ENCODE data around the gene PLCH1.
A peak's percentile ranks its signal among the peaks of the same experiment; 100 is the strongest.

The PLCH1 gene, protein sequence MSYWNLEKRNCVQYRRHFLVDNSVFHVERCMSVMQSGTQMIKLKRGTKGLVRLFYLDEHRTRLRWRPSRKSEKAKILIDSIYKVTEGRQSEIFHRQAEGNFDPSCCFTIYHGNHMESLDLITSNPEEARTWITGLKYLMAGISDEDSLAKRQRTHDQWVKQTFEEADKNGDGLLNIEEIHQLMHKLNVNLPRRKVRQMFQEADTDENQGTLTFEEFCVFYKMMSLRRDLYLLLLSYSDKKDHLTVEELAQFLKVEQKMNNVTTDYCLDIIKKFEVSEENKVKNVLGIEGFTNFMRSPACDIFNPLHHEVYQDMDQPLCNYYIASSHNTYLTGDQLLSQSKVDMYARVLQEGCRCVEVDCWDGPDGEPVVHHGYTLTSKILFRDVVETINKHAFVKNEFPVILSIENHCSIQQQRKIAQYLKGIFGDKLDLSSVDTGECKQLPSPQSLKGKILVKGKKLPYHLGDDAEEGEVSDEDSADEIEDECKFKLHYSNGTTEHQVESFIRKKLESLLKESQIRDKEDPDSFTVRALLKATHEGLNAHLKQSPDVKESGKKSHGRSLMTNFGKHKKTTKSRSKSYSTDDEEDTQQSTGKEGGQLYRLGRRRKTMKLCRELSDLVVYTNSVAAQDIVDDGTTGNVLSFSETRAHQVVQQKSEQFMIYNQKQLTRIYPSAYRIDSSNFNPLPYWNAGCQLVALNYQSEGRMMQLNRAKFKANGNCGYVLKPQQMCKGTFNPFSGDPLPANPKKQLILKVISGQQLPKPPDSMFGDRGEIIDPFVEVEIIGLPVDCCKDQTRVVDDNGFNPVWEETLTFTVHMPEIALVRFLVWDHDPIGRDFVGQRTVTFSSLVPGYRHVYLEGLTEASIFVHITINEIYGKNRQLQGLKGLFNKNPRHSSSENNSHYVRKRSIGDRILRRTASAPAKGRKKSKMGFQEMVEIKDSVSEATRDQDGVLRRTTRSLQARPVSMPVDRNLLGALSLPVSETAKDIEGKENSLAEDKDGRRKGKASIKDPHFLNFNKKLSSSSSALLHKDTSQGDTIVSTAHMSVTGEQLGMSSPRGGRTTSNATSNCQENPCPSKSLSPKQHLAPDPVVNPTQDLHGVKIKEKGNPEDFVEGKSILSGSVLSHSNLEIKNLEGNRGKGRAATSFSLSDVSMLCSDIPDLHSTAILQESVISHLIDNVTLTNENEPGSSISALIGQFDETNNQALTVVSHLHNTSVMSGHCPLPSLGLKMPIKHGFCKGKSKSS (N-terminal part only)

GRCh38 chr3:155744626-155745324, at the start of gene PLCH1:
Gene PLCH1, minus strand, starts transcription at chr3:155745071. Its CDS starts 40,847 bp downstream, at chr3:155704224.
- DNase-seq = peak; percentile 74 to 83

DNA sequence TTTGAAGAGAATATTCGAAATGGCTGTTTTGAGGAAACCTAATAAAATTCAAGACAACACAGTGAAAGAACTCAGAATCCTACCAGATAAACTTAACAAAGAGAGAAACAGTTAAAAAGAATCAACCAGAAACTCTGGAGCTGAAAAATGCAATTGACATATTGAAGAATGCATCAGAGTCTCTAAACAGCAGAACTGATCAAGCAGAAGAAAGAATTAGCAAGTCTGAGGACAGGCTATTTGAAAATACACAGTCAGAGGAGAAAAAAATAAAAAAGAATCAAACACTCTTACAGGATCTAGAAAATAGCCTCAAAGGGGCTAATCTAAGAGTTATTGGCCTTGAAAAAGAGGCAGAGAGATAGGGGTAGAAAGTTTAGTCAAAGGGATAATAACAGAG, 47.7 kb upstream of the PLCH1 start:
- no peak for DNase-seq

GRCh38 chr3:155791190-155791589, 46.3 kb upstream of the PLCH1 start:
- DNase-seq = no peak

DNA sequence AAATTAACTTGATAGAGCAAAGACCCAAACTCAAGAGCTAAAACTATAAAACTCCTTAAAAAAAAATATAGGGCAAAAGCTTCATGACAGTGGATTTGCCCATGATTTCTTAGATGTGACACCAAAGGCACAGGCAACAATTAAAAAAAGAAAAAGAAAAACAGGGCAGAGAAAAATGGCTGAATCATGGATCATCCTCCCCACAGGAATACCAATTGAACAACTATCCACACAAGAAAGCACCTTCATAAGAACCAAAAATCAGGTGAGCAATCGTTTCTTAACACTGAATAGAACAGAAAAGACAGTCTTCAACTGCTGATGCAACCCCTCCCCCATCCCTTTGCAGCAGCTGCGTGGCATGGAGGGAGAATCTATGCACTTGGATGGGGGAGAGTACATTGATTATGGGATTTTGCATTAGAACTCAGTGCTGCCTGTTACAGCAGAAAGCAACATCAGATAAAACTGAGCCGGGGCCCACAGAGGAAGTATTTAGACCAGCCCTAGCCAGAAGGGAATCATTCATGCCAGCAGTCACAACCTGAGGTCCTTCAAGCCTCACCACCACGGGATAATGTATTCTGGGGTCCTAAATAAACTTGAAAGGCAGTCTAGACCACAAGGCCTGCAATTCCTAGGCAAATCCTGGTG, 45.5 kb upstream of the PLCH1 start:
- no peak for DNase-seq

DNA sequence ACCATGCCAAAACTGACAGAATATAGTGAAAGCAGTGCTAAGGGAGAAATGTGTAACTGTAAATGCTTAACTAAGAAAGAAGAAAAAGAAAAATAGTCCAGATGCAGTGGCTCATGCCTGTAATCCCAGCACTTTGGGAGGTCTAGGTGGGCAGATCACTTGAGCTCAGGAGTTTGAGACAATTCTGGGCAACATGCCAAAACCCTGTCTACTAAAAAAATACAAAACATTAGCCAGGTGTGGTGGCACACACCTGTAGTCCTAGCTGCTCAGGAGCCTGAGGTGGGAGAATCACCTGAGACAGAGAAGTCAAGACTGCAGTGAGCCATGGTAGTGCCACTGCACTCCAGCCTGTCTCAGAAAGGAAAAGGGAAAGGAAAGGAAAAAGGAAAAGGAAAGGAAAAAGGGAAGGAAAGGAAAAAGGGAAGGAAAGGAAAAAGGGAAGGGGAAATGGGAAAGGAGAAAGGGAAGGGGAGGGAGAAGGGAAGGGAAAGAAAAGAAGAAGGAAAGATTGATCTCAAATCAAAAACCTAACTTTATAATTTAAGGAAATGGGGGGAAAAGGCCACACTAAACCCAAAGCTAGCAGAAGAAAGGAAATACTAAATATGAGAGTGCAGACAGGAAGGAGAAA, 40.9 kb upstream of the PLCH1 start:
- DNase-seq = no peak

DNA sequence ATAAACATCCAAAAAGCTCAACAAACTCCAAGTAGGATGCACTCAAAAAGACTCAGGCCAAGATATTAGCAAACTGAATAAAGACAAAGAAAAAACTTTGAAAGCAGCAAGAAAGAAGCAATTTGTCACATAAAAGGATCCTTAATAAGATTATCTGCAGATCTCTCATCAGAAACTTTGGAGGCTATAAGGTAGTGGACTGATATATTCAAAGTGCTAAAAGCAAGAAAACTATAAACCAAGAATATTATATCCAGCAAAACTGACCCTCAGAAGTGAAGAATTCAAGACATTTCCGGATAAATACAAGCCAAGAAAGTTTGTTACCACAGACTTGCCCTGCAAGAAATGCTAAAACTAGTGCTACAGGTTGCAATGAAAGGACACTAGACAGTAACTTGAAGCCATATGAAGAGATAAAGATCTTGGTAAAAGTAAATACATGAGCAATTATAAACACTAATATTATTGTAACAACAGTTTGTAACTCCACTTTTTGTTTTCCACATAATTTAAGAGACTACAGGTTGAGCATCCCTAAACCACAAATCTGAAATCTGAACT, 37.6 kb upstream of the PLCH1 start:
- no peak for DNase-seq

GRCh38 chr3:155780291-155780690, 35.4 kb upstream of the PLCH1 start:
- no peak for DNase-seq

GRCh38 chr3:155778462-155778861, 33.6 kb upstream of the PLCH1 start:
- DNase-seq = no peak

GRCh38 chr3:155772801-155773200, 27.9 kb upstream of the PLCH1 start:
- no peak for DNase-seq

DNA sequence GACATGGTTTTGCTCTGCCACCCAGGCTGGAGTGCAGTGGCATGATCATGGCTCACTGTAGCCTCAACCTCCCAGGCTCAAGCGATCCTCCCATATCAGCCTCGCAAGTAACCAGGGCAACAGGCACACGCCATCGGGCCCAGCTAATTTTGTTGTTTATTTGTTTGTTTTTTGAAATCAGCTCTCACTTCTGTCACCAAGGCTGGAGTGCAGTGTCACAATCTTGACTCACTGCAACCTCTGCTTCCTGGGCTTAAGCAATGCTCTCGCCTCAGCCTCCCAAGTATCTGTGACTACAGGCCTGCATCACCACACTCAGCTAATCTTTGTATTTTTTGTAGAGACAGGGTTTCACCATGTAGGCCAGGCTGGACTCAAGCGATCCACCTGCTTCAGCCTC, 26.3 kb upstream of the PLCH1 start:
- DNase-seq = no peak

DNA sequence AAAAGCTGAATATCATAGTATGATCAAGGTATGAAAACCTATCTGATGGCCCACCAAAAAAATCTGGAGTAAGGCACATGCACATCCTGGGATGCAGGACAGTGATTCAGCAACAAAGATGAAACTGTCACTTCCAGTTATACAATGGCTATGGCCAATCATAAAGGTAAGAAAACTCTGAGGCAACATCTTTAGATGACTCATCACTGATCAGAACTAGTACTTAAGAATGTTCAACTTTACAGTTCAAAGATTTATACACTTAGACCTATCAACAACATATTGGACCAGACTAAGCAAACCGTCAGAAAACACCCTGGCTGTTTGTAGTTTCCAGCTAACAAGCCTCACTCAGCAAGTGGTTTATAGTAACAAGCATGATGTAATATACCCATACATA, 21.3 kb upstream of the PLCH1 start:
- no peak for DNase-seq

DNA sequence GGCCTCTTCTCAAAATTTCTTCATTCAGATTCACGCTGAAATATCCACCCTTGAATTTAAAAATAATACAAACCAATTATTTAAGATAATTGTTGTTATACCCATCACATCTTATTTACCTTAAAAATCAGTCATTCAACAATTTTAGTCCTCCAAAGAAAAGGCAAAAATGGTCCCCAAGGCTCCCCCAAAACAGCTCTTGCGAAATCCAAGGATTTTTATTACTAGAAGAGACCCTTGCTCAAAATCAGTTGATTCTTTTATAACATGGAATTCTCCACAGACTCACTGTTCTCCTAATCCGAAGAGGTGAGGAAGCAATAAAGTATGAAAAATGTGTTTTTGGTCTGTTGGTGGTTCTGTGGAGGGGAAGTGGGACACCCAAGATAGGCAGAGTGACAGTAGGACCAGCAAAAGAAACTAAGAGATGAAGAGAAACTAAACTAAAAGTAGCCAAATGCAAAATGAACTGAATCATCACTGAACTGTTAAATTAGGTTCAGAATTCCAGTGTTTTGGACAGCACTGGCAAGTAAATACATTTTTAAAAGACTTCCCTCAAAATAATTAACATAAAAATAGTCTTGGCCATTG, 19.1 kb upstream of the PLCH1 start:
- DNase-seq = no peak

DNA sequence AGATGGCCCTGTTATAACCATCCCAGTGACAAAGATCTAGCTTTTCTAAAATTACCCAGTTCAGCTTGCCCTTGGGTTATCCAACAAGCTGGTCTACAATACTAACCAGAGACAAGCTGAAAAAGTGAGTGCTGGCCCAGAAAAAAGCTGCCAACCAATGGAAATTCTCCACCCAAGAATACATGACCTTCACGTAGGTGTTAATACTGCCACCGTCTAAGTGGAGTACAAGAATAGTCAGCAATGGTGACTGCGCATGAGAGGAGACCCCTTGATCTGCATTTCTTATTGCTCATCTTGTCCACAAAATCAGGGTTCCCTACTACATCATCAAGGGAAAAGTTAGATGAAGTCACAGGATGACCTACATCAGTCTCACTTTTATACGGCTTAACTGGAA, 15.8 kb upstream of the PLCH1 start:
- DNase-seq = no peak

DNA sequence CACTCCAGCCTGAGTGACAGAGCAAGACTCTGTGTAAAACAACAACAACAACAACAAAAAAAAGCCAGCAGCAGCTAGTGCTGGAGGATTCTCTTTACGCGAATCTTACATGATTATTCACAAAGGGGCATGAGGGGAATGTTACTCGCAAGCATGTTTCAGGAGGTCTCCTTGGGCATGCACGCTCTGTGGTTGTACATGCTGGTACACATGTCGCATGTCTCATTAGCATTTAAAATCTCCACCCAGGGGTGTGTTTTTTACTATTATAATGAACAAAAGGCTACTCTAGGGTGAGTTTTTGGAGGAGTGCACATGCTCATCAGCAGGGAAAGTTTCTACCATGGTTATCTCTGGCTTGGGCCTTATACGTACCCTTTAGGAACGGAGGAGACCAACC, 12.7 kb upstream of the PLCH1 start:
- no peak for DNase-seq

- DNase-seq = no peak
Observed at GRCh38 chr3:155753038-155753639, 8.3 kb upstream of the PLCH1 start.

DNA sequence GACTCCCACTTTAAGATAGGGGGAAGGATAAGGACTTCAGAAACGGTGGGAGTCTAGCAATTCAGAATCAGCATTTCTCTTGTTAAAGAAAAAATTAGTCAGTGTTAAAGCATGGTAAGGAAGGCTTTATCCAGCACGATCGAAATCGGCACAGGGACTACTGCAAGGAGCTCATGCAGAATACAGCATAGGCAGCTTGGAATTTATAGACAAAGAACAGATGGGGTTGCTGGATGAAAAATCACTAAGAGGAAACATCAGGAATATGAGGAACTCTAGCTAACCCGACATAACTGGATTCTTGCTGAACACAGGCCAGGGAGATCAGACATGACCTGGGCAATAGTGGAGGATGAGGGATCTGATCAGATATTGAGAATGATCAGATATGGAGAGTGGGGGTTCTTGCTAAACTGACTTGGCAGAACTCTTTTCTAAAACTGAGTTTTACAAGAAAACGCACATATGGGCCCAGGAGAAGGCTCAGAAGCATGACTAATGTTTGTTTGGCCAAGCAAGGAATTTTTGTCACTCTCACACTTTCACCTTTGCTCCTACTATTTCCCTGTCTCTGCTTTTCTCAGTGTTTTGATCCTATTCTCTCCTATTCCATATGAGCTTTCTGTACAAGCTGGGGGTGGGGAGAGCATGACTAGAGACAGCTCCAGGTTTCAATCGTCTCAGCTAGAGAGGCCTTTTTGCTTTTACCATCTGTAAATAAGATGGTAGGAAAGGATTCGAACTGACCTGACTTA, 3.9 kb upstream of the PLCH1 start:
- peak in 1 of 2 experiments; percentile 51 for DNase-seq

- DNase-seq = no peak
Observed at GRCh38 chr3:155747946-155748290, 3.0 kb upstream of the PLCH1 start.

DNA sequence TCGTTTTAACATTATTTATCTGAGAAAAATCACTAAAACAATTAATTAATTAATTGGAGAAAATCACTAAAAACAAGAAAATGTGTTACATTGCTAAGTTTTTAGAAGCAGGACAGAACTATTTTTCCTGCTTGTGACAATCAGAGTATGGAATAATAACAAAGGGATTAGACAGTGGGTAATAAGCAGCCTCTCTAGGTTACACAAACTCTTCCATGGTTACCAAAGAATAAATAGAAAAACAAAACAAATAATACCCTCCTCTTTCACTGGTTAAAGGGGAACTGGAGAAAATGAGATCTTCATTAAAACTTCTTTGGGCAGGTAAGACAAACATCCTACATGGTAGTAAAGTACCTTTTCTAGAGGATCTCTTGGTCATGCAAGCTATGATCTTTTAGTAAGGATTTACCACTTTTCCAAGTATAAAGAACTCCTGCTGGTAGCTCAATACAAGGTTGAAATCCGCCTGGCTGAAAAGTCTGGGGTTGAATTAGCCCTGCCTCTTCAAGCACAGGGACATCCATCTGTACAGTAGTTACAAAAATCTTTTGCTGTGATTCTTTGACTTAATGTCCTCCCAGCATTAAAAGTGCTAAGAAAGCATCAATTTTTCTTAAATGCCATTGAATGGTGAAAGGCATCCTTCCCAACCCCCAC, 2.5 kb upstream of the PLCH1 start:
- DNase-seq = peak in 1 of 2 experiments; percentile 24

- no peak for DNase-seq
Observed at GRCh38 chr3:155746703-155747102, 1.8 kb upstream of the PLCH1 start.

Measured in NCI-H446 (cell line).